Germinal center (tissue), 1 donor: ENCODE data around the gene PMS1.
A peak's percentile ranks its signal among the peaks of the same experiment; 100 is the strongest.
"Not testable (repeated sequence)": the region's sequence is repeated elsewhere in the genome, so short reads cannot be mapped to it uniquely, and the experiment has no call there.

Experiments
- DNase-seq: peaks from one replicate; pipeline ENCODE4 v3.0.0; 2012; ENCODE audit warnings: mixed read lengths, low spot score

PMS1 gene

DNA sequence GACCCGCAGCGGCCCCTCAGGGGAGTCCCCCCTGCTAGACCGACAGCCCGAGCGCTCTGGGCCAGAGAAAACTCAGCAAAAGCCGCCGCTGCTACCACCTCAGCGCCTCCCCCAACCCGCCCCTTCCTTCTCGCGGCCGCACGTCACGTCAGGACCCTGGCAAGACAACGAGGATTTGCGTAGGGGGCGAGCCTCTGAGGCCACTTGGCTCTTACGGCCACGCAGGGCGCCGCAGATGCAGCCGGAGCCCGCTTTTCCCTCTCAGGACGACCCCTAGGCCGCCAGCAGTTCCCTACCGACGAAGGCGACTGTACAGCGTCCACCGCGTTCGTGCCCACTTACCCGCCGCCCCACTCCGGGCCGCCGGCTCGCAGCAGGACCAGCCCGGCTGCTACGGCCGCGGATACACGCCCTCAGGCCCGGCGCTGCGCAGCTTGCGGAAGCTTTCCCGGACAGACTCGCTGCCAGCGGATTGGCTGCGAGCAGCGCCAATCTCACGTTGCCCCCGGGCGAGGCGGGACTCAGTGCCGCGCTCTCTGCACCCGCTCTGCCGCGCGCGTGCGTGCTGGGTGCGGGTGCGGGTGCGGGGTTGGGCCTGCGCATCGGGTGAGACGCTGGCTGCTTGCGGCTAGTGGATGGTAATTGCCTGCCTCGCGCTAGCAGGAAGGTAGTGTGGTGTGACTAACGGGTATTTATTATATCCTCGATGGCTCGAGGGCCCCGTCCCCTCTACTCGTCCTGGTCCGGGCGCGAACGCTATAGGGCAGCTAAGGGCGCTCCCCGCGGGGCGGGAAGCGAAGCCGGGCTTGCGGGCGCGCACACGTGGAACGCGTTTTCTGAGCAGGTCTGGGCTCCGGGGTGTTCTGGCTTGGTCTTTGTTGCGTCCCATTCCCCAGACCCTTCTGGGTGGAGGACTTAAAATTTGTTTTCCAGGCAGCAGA, at the start of gene PMS1, which contains the start of gene ORMDL1:
Gene PMS1 (plus strand): TSS at position 524 of the 941 bp plus-strand sequence. CDS start 7,360 bp downstream, outside the sequence.
Gene ORMDL1 (minus strand): TSS at position 413 of the 941 bp plus-strand sequence. CDS start 1,744 bp downstream, outside the sequence.
- DNase-seq: peak; percentile 97

DNA sequence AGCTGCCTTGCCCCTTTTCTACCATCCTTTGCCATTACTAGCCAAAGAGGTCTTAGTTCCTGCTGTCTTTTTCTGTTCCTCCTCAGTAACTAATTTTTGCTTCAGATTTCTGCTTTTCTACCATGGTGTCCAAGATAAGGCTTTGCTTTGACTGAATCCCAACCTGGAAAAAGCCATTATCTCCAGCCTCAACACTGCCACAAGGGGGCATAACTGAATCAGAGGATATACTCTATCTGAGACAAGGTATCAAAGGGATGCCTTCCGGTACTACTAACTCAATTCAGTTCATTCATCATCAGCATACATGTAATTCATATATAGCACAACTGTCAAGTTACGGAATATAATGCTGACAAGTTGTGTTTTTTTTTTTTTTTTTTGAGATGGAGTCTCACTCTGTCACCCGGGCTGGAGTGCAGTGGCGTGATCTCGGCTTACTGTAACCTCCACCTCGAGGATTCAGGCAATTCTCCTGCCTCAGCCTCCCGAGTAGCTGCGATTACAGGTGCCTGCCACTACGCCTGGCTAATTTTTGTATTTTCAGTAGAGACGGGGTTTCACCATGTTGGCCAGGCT, 33.1 kb upstream of the PMS1 start:
- peak; percentile 47 for DNase-seq

DNA sequence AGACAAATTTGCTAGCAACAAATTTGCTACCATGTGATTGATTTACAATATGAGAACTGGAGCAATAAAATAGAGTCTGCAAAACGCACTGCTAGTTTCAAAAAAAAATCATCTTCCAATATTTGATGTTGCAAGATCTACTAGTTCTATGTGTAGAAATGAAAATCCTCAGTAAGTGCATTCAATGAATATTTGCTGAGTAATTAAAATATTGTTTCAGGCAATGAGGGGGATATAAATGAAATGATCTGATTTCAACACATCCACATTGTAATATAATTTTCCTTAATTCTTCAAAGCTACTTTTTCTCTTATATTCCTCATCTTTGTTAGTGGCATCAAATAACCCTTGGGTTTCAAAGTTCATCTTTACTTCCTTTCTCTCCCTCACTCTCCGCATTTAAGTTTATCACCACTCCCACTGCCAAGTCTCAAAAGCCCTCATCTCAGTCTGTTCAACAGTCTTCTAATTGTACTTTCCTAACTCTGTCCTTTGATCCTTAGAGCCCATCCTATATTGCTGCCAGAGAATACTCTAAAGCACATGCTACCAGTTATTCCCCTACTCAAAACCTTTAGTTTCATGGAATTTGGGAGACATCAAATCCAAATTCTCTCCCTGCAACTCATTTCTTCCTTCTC, 27.8 kb upstream of the PMS1 start:
- DNase-seq: no peak

DNA sequence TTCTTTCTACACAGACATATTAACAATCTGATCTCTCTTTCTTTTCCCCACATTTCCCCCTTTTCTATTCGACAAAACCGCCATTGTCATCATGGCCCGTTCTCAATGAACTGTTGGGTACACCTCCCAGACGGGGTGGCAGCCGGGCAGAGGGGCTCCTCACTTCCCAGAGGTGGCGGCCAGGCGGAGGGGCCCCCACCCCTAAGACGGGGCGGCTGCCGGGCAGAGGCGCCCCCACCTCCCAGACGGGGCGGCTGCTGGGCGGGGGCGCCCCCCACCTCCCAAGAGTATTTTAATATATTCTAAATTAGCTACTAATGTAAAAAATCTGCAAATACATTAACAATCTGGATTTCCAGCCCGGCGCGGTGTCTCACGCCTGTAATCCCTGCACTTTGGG, 24.1 kb upstream of the PMS1 start:
- not testable (repeated sequence) for DNase-seq

DNA sequence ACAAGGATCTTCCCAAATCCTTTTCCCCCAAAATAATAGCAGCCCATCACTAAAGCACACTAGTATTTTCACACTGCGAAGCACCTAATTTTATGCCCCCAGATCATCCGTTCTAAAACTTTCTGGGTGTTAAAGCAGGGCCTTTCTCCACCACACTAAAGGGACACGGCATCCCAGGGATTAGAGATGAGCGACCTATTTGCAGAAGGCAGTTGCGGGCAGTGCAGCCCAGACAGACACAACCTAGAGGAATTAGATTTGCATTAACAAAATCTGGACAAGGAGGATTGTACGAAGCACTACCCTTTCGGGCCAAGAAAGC, 22.1 kb upstream of the PMS1 start:
- DNase-seq: no peak

DNA sequence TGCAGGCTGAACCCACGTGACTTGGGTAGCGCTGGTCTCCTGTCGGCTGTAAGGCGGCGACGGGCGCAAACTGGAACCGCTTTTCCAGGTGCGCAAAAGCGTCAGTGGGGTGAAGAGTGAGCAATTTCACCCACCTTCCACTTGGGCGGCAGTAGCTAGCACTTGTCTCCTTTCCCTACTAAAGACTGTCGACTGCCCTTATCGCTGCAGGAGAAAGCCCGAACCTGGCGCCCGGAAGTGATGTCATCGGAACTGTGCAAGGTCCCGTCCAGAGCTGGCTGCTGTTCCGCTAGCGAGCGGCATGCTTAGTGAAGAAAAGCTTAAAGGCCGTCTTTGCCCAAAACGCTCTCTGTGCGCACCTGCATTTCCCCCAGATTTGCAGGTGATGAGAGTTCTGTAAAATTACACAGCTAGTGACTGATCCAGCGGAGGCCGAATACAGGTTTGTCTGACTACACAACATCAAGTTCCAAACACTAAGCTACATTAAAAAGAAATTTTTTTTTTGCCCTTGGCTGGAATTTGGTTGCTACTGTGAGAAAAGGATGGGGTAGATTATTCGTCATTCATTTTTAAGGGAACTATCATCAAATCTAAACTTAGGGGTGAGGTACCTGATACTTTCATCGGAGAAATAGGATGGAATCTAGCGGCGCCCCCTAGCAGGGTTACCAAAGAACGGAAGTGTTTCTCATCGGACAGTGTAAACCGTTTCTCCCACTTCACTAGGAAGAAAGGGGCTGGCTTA, 21.5 kb upstream of the PMS1 start, which contains the start of gene OSGEPL1:
Gene OSGEPL1 (minus strand): TSS at position 242 of the 748 bp plus-strand sequence. CDS start 1,152 bp downstream, outside the sequence.
- DNase-seq: peak; percentile 79

DNA sequence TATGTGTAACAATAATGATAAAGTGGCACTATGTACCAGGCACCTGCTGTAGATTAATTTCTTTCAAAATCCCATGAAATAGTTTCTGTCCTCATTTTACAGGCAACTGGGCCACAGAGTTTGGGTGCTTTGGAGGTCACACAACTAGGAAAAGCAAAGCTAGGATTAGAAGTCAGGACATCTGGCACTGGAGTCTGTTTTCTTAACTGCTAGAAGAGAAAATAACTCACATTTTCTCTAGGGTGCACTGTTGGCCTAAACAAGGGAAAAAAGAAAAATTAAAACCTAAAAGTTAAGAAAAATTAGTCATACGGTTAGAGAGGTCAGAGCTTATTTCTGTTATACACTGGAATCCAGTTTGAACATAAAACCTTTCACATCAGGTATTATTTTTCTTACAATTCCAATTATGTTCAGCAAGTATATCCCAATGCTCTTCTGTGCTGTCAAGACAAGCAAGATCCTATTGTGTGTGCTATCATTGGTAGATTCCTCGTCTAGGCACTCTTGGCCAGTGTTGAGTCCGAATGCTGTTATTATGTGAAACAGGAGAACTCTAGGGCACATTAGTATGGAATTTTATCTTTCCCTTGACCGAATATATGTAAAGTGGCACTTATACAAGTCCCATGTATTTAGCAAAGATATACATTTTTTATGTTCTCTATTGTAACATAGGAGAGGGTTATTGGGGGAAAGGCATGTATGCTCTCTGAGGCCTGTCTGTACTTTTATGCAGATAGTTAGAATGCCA, 20.2 kb upstream of the PMS1 start:
- no peak for DNase-seq

DNA sequence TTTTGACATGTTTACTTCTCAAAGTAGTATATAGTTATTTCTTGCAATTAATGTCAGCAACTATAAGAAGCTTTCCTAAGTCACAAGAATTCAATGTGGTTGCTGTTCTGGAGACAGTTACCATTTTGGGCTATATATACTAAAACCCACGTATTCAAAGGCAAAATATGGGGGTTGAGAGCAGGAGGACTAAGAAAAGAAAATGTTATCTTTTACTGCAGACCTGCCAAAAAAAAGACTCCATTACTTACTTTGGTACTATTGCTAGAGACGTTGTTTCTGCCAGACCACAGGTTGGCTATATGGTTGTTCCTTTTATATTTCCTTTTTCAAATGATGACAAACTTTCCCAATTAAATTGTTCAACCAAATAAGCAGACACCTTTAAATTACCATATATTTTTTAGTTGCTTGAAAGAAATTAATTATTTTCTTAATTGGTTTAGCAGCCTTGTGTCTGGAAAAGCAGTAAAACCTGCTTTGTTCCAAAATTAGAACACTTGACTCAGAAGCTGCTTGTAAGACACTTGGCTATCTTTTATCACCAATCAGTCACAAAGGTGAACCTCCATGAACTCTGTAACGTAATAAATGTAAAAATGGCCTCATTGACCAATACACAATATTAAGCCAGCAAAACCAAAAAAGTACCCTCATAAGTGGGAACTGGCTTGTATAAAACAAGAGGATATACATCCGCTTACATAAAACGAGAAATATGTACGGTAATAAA, 13.5 kb upstream of the PMS1 start:
- DNase-seq: no peak

DNA sequence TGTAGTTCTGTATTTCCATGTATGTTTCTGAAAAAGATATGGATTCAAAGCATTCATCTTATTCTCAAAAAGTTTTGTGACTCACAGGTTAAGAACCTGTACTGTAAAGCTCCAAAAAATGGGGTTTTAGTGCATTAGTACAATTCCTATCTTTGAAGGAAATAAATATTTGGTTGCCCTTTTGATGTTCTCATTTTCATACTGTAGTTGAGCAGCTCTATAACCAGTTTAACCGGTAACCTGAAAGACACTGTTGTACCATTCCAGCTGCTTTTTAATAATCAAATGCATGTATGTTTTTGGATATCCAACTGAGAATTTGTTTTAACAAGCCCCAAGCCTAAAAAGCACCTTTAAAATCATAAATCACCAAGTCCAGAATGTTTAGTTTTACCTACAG, 12.0 kb upstream of the PMS1 start:
- DNase-seq: no peak

DNA sequence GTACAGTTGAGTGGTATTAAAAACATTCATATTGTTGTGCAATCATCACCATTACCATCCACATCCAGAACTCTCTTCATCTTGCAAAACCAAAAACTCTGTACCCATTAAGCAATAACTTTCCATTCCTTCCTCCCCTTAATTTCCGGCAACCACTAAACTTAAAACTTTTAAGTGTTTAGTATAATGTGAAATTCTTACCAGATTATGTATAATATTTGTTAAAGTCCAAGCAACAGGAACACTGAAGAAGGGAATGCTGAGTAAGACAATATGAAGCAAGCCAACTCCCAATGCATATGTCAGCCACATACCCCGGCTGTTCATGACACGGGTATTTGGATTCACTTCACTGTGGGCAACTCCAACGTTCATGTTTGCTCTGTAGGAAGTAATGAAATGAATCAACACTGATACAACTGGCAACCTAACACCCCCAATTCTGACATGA, 2.0 kb upstream of the PMS1 start:
- no peak for DNase-seq

DNA sequence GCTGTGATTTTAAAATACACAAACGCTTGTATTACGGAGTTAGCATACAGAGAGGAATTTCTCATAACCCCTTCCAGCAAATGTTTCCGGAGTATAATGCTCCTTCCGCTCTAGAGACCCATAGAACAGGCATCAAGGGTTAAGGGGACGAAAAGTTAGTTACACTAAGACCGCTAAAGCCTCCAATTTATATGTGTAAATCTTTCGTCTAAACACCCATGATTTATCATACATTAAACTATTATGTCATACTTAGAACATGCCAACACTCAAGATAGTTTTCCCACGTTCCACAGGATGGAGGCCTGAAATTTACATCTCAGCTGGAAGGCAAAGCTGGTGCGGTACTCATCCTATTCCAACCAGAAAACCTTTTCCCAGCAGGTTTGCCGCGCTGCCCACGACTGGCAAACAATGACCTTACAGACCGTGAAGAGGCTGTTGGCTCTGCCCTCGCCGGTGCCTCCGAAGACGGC, 761 bp upstream of the PMS1 start:
- DNase-seq: peak; percentile 8

DNA sequence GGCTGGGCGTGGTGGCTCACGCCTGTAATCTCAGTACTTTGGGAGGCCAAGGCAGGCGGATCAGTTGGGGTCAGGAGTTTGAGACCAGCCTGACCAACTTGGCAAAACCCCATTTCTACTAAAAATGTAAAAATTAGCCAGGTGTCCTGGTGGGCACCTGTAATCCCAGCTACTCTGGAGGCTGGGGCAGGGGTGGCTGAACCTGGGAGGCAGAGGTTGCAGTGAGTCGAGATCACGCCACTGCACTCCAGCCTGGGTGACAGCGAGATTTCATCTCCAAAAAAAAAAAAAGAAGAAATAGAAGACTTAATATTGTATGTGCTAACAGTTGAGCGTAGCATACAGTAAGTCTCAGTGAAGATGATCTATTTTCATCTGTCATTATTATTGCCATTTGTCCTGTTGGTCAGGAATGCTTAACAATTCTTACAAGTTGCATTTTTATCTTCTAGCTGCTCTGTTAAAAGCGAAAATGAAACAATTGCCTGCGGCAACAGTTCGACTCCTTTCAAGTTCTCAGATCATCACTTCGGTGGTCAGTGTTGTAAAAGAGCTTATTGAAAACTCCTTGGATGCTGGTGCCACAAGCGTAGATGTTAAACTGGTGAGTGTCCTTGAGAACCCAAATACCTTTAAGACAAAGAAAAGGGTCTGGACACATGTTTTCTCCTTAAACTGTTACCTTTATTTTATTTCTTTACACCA, 7.2 kb downstream of the PMS1 start:
- DNase-seq: no peak

DNA sequence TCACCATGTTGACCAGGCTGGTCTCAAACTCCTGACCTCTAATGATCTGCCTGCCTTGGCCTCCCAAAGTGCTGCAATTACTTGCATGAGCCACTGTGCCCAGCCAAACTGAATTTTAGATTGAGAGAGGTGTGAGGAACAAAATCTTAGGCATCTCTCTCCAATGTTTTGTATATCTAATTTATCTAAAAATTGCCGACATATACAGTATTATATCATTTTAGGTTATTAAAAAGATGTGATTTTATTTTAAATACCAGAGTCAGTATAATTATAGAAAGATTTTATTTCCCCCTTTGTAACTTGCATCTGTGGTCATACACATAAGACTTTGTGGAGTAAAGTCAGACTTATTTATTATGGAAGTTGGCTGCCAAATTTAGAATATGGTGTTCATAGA, 10.1 kb downstream of the PMS1 start:
- no peak for DNase-seq

DNA sequence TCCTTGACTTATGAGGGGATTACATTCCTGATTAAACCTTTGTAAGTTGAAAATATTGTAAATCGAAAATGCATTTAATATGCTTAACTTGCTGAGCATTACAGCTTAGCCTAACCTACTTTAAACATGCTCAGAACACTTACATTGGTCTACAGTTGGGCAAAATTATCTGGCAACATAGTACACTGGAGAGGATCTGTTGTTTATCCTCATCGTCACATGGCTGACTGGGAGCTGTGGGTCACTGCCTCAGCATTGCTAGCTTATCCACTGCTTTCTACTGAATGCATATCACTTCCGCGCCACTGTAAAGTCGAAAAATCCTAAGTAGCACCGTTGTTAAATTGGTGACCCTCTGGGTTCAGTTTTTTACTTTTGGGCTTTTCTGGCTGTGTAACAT, 13.7 kb downstream of the PMS1 start:
- DNase-seq: no peak

DNA sequence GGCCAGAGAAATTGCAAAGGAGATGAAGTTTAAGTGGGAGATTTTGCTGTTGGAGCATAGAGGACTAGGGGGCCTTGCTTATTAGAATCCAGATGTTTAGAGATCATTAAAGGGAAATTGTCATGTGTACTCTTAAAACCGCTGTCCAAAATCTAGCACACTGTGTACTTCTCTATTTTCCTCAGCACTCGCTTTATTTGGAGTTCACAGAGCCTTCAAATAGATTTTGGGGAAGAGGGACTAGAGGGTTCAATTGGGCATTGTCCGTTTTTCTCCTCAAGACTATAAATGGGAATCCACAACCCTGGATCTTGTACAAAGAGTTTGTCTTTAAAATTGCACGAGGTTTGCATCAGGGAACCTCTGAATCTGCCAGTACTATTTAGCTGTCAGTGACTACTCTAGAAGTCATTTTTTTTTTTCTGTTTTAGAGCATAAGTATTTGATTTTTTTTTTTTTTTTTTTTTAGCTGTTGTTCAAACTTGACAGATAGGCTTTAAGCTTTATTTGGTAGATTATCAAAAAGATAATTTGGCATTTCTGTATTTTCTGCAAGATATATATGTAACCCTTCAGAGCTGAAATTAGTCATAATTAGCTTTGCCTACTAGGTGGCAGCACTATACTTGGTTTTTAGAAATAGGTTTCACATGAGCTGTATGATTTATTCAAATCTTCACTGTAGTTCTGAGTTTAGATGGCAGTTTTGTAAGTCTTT, 14.2 kb downstream of the PMS1 start:
- DNase-seq: peak; percentile 46

DNA sequence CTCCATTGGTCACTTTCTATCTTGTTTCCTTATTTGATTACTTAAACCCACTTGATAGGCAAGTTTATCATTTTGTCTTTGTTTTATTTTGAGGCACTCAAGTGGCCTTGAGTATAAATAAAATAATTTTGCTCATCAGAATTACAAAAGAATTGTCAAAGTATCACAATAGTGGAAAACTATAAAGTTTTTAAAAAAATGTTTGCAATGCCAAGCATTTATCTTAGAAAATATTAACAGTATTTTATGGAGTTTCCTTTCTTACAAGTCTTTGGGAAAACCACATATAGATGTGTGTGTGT, 14.7 kb downstream of the PMS1 start:
- DNase-seq: no peak

DNA sequence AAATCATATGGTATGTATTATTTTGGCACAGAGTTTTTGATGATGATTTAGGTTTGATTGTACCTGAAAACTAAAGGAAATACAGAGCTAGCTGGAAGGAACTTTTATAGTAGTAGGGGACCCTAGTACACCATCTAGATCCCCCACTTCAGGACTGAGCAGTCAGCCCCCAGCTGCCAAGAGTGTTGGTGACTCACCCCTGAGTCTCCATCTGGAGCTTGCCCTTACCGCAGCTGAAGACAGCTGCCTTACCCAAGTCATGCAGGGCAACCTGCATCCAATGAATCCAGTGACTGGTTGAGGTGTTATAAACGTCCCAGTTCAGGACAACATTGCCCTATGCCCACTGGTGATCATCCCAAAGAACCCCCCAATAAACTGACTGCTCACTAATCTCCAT, 15.3 kb downstream of the PMS1 start:
- no peak for DNase-seq

DNA sequence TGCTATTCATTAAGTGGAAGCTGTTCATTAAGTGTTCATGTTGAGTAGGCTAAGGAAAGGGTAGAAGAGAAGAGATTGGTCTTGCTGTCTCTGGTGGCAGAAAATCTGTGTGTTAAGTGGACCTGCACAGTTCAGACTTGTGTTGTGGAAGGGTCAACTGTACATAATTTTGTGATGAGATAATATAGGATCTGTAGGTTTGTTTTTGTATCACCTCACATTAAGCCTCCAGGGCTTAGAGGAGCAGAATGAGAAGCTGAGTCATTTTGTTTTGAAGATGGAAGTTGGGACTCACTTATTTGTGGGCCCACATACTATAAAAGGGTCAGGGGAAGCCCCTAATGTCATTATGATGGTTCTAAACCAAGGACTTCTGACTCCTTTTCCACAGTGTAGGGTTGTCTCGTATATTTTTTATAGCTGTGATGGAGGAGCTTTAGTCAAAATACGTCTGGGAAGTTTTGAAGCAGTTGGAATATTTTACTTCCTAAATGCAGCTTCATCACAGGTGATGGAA, 18.2 kb downstream of the PMS1 start:
- DNase-seq: no peak

DNA sequence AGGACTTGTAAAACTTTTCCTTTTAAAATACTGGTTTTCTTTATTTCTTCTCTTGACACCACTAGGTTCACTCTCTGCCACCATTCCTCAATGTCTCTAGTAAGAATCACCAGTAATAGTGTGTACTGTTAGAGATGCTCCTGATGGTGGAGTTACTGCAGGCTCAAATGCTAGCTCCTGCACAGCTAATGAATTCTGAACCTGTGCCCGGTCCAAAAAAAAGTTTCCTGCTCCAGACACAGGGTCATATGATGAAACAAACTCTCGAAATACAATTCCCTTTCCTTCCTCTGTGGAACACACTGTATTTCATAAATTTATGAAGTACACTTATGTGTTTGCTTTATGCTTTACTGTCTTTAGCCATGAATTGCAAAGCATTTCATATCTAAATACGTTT, 19.2 kb downstream of the PMS1 start:
- no peak for DNase-seq
